ENCODE measurements around the gene CNOT6.
"Not testable (repeated sequence)": the region's sequence is repeated elsewhere in the genome, so short reads cannot be mapped to it uniquely, and the experiment has no call there.

DNA sequence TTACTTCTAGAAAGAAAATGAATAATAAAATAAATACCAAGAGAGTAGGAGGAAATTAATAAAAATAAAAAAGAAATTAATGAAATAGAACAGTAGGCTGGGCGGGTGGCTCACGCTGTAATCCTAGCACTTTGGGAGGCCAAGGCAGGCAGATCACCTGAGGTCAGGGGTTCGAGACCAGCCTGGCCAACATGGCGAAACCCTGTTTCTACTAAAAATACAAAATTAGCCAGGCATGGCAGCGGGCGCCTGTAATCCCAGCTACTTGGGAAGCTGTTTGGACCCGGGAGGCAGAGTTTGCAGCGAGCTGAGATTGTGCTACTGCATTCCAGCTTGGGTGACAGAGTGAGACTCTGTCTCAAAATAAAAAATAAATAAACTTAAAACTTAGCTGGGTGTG lies 20.8 kb upstream of the CNOT6 start:
- TF ChIP-seq, protein P1, sequence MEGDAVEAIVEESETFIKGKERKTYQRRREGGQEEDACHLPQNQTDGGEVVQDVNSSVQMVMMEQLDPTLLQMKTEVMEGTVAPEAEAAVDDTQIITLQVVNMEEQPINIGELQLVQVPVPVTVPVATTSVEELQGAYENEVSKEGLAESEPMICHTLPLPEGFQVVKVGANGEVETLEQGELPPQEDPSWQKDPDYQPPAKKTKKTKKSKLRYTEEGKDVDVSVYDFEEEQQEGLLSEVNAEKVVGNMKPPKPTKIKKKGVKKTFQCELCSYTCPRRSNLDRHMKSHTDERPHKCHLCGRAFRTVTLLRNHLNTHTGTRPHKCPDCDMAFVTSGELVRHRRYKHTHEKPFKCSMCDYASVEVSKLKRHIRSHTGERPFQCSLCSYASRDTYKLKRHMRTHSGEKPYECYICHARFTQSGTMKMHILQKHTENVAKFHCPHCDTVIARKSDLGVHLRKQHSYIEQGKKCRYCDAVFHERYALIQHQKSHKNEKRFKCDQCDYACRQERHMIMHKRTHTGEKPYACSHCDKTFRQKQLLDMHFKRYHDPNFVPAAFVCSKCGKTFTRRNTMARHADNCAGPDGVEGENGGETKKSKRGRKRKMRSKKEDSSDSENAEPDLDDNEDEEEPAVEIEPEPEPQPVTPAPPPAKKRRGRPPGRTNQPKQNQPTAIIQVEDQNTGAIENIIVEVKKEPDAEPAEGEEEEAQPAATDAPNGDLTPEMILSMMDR (IDR thresholded peaks at IDR 0.05; ENCODE audit: low read depth, low read length): not testable (repeated sequence)
- not testable (repeated sequence) for TF ChIP-seq EZH2phosphoT487 (IDR thresholded peaks at IDR 0.05; ENCODE audit: low read depth)
